GM10266 (cell line): ENCODE data around the gene RTL1.

Experiments
- DNase-seq: peaks from one replicate; pipeline ENCODE4 v3.0.0; 2012; ENCODE audit errors: extremely low spot score
- TF ChIP-seq, protein P1 (sequence below): IDR thresholded peaks from 2 replicates; pipeline ENCODE4 v1.5.1; 2012; ENCODE audit warnings: mild to moderate bottlenecking, low read depth; ENCODE audit not compliant: control insufficient read depth, insufficient read depth; ENCODE audit errors: missing control alignments

The RTL1 gene

DNA sequence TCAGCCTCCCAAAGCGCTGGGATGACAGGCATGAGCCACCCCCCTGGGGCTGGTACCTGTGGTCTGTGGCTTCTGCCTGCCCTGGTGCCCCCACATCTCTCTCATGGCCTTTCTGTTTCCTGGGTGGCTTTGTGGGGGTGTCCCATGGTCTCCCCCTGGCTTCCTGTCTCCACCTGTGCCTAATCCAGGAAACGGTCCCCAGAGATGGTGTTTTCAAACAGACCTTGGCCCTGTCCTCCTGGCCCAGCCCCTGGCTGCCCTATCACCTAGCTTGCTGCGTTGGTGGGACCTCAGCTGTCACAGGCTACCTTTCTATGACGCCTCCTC lies 59.5 kb downstream of the RTL1 start:
- DNase-seq = no peak
- TF ChIP-seq, protein P1, sequence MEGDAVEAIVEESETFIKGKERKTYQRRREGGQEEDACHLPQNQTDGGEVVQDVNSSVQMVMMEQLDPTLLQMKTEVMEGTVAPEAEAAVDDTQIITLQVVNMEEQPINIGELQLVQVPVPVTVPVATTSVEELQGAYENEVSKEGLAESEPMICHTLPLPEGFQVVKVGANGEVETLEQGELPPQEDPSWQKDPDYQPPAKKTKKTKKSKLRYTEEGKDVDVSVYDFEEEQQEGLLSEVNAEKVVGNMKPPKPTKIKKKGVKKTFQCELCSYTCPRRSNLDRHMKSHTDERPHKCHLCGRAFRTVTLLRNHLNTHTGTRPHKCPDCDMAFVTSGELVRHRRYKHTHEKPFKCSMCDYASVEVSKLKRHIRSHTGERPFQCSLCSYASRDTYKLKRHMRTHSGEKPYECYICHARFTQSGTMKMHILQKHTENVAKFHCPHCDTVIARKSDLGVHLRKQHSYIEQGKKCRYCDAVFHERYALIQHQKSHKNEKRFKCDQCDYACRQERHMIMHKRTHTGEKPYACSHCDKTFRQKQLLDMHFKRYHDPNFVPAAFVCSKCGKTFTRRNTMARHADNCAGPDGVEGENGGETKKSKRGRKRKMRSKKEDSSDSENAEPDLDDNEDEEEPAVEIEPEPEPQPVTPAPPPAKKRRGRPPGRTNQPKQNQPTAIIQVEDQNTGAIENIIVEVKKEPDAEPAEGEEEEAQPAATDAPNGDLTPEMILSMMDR = no peak

DNA sequence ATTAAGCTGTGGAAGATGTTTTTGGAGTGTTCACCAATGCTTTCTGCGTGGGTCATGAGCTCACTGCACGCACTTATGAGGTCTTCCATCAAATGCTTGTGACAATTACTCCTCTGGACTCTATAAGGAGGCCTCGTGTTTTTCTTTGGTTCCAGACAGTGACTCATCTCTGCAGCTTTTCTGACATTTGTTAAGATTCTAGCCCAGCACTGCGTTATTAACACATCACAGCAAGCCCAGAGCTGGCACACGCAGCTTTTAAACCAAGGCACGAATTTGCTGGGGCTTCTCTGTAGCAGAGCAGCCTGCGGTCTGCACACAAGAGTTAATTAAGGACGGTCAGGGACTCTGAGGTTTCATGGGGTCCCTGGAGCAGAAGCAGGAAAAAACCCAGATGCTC lies 60.7 kb downstream of the RTL1 start:
- TF ChIP-seq, protein P1 = no peak
- no peak for DNase-seq

DNA sequence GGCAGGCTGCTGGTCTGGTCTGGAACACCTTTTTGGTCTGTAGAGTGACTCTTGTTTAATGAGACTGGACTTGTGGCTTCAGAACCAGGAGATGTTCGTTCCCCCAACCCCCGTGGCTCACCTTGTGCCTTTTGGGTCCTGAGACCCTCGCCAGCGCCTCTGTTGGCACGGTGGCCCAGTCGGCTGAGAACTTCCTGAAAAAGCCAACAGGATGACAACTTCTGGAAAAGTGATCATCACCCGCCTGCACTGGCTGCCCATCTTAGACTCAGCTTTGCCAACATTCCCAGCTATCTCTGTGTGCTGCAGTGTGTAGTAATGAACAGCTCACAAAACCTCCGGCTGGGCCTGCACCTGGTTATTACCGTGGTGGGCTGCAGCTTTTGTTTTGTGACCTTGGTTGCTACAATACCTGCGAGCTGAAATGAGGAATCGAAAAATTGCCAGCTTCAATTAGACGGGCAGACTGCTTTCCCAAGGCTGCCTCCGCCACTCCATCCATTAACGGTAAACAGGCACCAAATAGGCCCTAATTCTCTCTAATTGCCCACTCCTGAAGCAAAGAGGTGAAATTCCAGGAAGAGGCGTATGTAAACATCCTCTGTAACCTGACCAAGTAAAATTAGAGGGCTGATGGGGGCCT lies 61.6 kb downstream of the RTL1 start:
- no peak for DNase-seq
- TF ChIP-seq, protein P1 = no peak

DNA sequence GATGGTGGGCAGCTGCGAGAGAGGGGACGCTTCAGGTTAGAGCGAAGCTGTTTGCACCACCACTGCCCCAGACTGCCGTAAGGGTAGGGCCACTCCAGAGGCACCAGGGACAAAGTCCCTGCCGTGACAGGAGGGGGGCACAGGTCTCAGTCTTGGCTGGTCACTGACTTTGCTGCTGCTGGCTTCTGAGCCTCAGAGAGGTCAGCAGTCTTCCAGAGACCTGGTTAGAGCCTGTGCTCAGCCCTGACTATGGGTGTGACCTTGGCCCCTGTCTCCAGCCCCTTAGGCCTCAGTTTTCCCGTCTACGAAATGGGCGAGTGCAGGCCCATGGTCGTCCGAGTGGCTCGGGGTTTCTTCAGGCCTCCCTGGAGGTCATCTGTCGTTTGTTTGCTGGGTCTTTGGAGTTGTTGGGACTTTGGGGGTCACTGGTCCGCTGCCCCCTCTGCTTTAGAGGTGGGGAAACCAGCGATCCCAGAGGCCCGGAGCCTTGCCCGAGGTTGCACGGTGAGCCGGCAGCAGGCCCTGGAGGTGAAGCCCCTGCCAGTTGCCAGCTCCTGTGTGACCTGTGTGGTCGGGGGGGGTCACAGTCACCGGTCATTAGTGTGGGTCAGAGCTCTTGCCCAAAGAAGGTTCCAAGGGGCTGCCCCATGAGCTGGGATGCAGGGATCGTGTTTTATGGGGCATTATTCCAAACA lies 62.3 kb downstream of the RTL1 start:
- DNase-seq = no peak
- TF ChIP-seq, protein P1 = no peak

DNA sequence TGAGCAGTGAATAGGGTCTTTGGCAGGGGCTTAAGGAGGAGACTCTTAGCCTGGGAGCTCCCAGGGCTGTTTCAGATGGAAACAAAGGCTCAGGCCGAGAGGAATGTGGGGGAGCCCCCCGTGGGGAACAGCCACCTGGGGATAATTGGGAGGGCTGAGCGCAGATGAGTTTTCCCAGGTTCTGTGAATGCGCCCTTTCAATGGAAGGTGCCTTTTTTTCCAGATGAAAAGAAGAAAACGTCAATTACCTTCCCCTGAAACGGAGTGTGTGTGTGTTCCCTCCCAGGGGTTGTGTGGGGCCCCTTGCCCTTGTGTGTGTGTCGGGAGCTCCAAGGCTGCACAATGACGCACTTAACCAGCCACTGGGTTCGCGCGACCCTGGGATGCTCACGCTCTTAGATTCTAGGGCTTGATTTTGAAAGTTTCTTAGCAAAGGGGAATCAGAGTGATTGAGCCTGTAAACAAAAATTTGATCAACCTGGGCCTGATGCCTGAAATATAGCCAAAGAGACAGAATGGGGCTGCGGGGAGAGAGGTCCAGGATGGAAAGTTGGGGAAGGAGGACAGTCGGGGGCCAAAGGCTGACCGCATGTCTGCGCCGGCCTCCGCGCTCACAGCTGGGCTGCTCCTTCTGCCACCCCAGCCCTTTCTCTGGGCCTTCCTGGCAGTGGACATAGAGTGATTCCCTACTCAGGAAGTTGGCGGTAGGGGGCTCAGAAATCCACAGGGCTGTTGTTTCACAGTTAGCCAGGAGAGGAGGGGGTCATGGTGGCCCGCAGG lies 63.0 kb downstream of the RTL1 start:
- TF ChIP-seq, protein P1 = no peak
- DNase-seq = no peak

DNA sequence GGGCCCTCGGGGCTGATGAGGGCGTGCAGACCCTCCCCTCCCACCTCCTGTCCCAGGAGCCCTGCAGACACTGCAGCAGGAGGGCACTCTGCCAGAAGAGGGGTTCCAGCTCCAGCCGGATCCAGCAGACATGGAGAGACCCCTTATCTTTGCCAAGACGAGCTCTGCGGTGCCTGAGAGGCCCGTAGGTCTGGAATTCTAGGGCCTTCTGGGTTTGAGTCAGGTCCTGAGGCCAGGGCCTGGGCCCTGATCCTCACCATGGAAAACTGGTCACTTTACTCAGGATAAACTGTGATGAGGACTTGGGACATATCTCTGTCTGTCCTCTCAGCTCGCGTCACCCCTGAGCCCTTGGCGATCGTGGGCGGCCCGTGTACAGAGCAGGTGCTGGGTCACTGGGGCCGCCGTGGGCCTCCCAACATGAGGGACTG lies 63.8 kb downstream of the RTL1 start:
- TF ChIP-seq, protein P1 = no peak
- DNase-seq = no peak

DNA sequence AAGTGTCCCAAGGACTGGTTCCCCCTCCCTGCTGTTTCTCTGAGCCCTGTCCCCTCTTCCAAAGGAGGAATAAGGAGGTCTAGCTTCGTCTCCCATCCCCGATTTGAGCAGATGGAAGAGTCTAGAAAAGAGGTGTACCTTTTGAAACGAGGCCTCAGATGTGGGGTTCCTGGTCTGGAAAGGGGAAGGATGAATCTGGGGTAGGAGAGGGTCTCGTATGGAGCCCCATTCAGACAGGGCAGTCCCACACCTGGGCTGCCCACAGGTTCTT lies 64.3 kb downstream of the RTL1 start:
- TF ChIP-seq, protein P1 = no peak
- DNase-seq = no peak
